GM18870 (cell line): ENCODE measurements around the gene C19orf38.
"Not testable (repeated sequence)": the region's sequence is repeated elsewhere in the genome, so short reads cannot be mapped to it uniquely, and the experiment has no call there.

ENCODE experiments used
- ATAC-seq: cut with Tn5 transposase; IDR thresholded peaks from one replicate; pipeline ENCODE4 v1.9.1; 2021; ENCODE audit warnings: moderate library complexity; ENCODE audit not compliant: unreplicated experiment

Gene C19orf38

GRCh38 chr19:10872546-10873107, 24.4 kb downstream of the C19orf38 start:
- no peak for ATAC-seq

- no peak for ATAC-seq
Observed at GRCh38 chr19:10874024-10874423, 25.8 kb downstream of the C19orf38 start.

- ATAC-seq, result no peak
Observed at GRCh38 chr19:10876459-10877240, 28.4 kb downstream of the C19orf38 start.

- ATAC-seq, result not testable (repeated sequence)
Observed at GRCh38 chr19:10877608-10878007, 29.4 kb downstream of the C19orf38 start.

GRCh38 chr19:10878253-10878652, 30.0 kb downstream of the C19orf38 start:
- ATAC-seq, result no peak

GRCh38 chr19:10881403-10882107, 33.3 kb downstream of the C19orf38 start:
- ATAC-seq, result no peak

- ATAC-seq, result no peak
Observed at GRCh38 chr19:10882108-10882457, 33.9 kb downstream of the C19orf38 start.

GRCh38 chr19:10884274-10884673, 36.1 kb downstream of the C19orf38 start:
- ATAC-seq, result no peak

- ATAC-seq, result no peak
Observed at GRCh38 chr19:10885201-10886169, 37.3 kb downstream of the C19orf38 start.

GRCh38 chr19:10887616-10888367, 39.6 kb downstream of the C19orf38 start:
- no peak for ATAC-seq

GRCh38 chr19:10888421-10888866, 40.2 kb downstream of the C19orf38 start:
- ATAC-seq, result no peak

- ATAC-seq, result no peak
Observed at GRCh38 chr19:10889880-10890279, 41.7 kb downstream of the C19orf38 start.

GRCh38 chr19:10891405-10892086, 43.3 kb downstream of the C19orf38 start:
- no peak for ATAC-seq

- no peak for ATAC-seq
Observed at GRCh38 chr19:10892256-10892655, 44.0 kb downstream of the C19orf38 start.

GRCh38 chr19:10894911-10895213, 46.6 kb downstream of the C19orf38 start:
- no peak for ATAC-seq

- ATAC-seq, result no peak
Observed at GRCh38 chr19:10895363-10895762, 47.1 kb downstream of the C19orf38 start.

GRCh38 chr19:10895920-10896319, 47.7 kb downstream of the C19orf38 start:
- ATAC-seq, result no peak

GRCh38 chr19:10896851-10897526, 48.8 kb downstream of the C19orf38 start:
- ATAC-seq, result no peak

- no peak for ATAC-seq
Observed at GRCh38 chr19:10898633-10899032, 50.4 kb downstream of the C19orf38 start.
